NCI-H2227 treated with DMSO at 0.1 percent for 48 hours (cell line): ENCODE data around the gene NUTM2A.
"Not testable (repeated sequence)": the region's sequence is repeated elsewhere in the genome, so short reads cannot be mapped to it uniquely, and the experiment has no call there.

Experiments
- DNase-seq: peaks from one replicate; lab custom pipeline; 2025; lab: John Stamatoyannopoulos, UW

The NUTM2A gene, protein sequence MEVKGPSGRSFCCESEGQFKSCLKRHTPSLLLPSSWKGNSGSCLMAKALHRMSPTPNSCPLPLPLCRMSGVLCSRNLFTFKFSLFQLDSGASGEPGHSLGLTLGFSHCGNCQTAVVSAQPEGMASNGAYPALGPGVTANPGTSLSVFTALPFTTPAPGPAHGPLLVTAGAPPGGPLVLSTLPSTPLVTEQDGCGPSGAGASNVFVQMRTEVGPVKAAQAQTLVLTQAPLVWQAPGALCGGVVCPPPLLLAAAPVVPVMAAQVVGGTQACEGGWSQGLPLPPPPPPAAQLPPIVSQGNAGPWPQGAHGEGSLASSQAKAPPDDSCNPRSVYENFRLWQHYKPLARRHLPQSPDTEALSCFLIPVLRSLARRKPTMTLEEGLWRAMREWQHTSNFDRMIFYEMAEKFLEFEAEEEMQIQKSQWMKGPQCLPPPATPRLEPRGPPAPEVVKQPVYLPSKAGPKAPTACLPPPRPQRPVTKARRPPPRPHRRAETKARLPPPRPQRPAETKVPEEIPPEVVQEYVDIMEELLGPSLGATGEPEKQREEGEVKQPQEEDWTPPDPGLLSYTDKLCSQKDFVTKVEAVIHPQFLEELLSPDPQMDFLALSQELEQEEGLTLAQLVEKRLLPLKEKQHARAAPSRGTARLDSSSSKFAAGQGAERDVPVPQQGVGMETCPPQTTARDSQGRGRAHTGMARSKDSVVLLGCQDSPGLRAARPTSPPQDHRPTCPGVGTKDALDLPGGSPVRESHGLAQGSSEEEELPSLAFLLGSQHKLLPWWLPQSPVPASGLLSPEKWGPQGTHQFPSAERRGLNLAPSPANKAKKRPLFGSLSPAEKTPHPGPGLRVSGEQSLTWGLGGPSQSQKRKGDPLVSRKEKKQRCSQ

DNA sequence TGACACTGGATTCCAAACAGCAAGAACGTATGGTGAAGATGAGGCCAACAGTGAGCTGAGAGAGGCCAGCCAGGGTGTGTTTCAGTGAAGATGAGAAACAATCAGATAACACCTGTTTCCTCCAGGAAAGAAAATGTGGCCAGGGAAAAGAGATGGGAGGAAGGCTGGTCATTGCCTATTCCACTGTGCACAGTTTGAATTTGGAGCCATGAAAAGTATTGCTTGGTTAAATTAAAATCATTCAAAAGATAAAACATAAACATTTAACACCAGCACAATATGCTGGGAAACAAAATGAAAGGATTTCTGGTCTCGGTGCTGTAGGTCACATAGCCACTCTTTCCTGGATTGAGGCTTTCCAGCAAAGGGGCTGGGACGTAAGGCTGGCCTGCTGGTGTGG lies at the start of gene NUTM2A:
NUTM2A (plus strand) TSS at position 301 of the 400 bp plus-strand sequence. CDS start 383 bp downstream, outside the sequence.
- DNase-seq, result not testable (repeated sequence)

DNA sequence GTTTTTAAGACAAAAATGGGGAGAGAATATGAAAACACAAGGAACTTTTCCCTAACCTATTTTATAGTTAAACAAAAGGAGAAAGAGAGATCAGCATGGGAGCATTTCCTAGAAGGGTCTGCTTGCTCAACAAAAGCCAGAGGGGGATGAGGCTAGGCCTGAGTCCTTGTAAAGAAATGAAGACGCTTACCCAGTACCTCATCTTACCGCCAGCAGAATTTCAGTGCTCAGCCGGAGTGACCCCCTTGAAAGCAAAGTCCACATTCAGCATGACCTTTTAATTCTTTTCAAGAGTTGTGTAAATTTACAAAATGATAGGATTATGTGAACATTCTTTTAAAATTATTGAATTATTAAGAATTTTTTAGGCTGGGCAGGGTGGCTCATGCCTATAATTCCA lies 47.7 kb upstream of the NUTM2A start:
- not testable (repeated sequence) for DNase-seq

DNA sequence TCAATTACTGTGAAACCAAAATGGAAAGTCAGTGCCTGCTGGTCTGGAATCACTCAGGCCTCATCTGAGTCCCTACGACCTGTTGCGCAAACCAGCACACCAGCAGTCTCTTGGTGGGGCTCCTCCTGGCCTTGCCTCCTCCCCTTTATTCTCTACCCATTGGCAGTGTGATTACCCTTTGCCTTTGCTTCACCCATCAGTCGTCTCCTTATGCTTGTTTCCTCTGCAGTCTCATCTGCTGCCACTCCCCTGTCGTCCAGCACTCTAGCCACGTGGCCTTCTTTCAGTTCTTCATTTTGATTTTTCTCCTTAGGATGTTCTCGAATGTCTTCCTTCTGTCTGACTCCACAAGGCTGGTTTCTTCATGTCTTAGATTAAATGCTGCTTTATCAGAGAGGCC lies 40.8 kb upstream of the NUTM2A start:
- not testable (repeated sequence) for DNase-seq

DNA sequence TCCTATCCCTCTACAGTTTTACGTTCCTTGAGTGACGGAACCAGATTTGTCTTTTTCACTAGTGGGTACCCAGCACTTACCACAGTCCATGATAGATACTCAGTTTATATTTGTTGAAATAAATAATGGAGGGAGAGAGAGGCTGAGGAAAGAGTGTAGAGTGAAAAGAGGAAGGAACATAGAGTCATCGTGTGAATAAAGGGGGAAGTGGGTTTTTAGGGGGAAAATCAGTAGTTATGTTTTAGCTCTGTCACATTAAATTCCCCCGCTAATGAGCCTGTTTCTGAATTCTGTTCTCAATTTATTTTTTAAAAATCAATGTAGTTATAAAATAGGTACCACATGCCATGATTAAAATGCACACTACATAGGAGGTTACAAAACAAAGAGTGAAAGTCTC lies 39.2 kb upstream of the NUTM2A start:
- DNase-seq, result not testable (repeated sequence)

DNA sequence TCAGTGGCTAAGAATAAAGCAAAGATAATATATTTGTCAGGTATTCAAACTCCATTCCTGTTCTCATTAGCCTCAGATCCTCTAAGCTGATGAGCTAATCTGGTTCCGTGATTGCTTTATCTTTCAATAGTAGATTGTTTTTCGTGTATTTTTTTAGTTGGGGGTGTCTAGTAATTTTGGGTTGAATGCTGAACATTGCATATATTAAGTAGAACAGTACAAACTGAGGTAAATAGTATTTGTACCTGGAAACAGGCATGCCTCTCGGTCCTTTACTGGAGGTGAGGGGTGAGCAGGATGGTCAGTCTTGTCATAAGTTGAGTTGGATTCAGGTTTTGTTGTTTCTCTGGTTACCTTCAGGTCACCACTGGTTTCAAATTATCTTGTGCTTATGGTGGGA lies 37.7 kb upstream of the NUTM2A start:
- not testable (repeated sequence) for DNase-seq

DNA sequence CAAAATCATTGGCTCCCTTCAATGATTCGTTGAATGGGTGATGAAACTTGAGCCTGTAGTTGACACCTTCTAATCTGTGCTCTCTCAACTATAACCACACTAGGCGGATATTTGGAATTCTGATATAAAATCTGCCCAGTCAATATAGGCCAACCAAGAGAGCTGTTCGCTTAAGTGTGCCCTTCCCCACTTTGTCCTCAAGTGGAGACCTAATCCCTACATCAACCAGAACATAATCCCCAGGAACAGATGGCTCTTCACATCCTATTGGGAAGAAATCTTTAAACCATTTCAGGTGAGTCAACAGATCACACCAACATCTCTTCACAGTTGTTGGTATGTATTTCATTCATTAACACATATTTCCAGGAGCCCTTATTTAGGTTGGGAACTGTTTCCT lies 33.4 kb upstream of the NUTM2A start:
- not testable (repeated sequence) for DNase-seq

DNA sequence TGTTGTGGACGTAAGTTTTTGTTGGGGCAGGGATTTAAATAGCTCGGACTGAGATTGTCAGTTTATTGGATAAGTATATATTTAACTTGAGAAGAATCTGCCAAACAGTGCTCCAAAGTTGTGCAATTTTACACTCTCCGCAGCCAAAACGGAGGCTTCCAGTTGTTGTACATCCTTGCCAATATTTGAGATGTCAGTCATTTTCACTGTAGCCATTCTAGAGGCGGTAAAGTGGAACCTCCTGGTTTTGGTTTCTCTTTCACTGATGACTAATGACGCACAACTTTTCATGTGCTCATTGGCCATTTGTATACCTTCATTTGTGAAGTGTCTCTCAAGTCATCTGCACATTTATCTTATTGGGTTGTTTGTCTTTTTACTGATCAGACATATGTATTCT lies 24.3 kb upstream of the NUTM2A start:
- DNase-seq, result not testable (repeated sequence)

DNA sequence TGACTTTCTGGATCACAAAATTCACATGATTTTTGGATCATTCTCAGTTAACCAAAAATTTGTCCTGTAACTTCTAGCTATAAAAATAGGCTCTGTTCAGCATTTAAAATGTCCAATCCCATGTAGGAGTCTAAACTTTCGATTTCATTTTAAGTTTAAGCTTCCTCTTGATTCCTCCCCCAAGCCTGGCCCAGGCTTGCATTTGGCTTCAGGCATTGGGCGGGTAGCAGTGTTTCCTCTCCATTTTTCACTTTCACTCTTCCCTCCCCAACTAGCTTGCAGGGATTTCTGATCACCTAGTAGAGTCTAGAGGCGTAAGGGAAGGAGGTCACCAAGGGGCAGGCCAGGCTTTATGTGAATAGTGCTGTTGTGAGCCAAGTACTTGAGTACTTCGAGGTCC lies 20.4 kb upstream of the NUTM2A start:
- DNase-seq, result not testable (repeated sequence)

DNA sequence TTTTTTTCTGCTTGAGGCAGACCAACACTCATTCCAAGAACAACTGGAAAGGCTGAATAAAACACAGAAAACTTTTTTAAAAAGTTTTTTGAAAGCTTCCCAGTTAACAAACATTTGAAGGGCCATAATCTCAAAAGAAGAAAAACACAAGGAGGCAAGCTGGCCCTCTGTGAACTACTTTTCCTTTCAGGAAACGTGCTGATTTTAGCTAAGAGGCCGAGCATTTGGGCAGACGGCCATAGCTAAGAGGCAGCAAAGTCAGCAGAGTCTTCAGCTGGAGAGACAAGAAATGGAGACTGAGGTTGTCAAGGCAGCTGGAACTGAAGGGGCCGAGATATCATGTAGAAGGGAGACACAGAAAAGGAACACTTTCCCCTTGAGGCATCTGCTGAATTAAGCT lies 18.3 kb upstream of the NUTM2A start:
- not testable (repeated sequence) for DNase-seq

DNA sequence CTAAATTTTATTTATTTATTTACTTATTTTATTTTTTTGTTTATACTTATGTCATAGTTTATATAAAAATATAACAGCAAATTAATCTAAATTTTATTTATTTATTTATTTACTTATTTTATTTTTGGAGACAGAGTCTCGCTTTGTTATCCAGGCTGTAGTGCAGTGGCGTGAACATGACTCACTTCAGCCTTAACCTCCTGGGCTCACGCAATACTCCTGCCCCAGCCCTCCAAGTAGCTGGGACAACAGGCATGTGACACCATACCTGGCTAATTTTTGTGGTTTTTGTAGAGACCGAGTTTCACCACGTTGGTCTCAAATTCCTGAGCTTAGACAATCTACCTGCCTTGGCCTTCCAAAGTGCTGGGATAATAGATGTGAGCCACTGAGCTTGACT lies 14.9 kb upstream of the NUTM2A start:
- DNase-seq, result not testable (repeated sequence)

DNA sequence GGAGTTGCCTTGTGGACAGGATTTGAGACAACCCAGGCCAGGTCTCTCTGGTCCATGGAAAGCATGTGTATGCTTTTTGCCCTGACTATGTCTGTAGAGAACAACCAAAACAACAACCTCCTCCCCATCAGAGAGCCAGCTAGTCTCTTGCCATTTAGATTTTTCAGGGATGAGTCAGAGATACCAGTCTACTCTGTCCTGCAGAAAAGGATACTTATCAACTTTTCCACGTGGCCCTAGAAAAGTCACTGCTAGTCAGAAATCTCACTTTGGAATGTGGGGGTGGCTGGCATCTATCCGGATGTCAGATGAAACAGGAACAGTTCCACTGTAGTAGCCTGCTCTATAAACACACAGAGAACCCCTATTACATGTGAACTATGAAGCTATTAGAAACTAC lies 13.4 kb upstream of the NUTM2A start:
- not testable (repeated sequence) for DNase-seq

DNA sequence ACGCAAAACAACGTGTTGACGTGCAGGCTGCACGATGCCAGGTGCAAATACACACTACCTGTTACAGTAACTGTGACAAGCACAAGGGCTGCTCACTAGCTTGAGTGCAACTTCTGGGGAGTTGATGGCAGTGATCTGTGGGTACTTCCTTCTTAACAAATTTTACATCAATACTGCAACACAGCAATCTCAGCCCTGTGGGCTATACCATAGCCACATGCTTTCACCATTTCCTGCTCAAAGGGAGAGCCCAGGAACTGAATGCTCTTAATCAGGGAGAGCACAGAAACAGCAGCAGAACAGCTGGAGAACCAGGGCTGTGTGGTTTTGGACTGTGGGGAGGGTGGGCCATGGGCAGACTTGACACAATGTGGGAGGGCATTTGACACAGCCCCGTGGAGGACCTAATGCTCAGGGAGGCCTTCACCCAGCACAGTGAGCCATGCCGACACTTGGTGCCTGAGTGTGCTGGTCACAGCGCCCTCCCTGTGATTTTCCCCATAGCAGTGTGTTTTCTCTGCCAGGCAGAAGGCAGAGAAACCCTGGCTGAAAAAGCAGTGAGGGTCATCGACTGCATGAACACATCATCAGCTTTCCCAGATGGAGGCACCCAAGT lies 12.0 kb upstream of the NUTM2A start:
- DNase-seq, result not testable (repeated sequence)

DNA sequence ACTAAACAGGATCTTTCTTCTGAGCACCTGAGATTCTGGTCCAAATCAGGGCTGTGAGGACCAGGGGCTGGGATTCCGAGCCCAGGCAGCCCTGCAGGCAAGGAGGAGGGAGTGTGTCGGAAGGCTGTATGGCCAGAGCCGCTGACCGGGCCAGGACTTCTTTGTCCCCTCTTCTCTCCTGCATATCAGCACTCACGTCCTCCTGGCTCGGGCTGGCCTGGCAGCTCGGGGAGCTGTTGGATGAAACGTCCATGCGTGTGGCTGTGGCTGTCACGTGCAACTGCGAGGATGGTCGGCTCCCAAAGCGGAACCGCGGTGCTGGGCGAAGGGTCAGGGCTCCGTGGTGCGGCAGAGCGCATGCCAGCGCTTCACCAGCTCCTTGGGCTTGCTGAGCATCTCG lies 11.4 kb upstream of the NUTM2A start:
- DNase-seq, result not testable (repeated sequence)

DNA sequence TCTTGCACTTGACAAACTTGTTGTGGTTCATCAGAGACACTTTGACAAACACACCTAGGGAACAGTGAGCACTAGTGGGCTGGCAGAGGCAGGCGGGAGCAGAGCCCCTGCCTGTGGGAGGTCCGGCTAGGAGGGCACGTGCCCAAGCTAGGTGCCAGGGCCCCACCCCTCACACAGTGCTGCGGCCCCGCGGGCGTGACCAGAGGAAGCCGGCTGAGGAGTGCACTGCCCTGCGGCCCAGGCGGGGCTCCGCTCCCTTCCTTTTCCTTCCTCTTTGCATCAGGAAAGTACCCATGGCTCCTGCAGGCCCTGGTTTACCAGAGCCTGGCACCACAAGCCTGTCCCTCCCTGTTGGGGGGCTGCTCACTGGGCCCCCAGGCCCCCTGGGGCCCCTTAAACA lies 9.1 kb upstream of the NUTM2A start:
- not testable (repeated sequence) for DNase-seq

DNA sequence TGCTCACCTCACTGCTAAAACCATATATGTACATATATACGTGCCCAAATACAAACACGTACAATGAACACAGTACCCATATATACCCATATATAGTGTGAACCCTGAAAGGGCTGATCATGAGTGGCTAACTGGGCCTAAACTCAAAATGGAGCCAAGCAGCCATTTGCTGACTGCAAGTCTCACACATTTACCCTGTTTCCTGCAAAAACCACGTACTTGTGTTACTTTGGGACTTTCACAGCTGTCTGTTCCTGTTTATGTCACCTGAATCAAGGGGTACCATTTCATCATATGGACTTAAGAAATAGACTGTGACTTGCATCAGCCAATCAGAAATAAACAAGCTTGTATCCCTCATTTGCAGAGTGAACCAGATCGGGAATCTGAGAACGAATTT lies 5.9 kb upstream of the NUTM2A start:
- not testable (repeated sequence) for DNase-seq

DNA sequence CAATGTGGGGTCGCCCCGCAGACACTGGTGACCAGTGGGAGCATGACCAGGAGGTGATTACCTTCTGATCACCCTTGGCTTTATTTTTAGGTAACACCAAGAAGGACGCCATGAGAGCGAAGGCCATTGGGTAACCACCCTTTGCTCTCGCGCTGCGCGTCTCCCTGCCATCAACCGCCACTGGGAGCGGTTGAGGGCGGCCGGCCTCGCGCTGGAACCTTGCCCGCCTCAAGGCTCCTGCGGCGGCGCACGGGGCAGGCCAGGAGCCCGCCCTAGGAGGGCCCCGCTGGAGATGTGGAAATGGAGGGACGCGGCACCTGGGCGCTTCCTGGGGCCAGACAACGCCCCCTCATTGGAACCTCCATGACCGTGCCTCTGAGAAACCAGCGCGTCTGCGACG lies 2.5 kb upstream of the NUTM2A start:
- DNase-seq, result not testable (repeated sequence)

DNA sequence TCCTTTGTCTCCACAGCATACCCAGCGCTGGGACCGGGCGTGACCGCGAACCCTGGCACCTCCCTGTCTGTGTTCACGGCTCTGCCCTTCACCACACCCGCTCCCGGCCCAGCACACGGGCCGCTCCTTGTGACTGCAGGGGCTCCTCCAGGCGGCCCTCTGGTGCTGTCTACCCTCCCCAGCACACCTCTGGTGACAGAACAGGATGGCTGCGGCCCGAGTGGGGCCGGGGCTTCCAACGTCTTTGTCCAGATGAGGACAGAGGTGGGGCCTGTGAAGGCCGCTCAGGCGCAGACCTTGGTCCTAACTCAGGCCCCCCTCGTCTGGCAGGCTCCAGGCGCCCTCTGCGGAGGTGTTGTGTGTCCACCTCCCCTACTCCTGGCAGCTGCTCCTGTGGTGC lies 3.0 kb downstream of the NUTM2A start:
- not testable (repeated sequence) for DNase-seq

DNA sequence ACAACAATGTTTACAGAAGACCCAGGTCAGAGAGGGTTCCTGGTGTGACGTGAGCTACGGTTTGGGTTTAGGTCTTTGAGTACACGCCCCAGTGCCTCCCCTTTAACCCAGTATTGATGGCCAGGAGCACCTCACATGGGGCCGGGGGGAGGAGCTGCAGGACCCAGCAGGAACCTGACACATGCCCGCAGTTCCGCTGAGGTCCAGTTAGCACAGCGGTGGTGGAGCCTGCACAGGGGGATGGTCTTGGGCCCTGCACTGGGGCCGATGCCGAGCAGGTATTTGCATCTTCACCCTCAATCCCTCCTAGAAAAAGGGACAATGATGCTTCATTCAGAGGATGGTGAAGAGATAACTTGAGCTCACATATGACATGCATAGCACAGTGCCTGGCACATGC lies 4.0 kb downstream of the NUTM2A start:
- DNase-seq, result not testable (repeated sequence)

DNA sequence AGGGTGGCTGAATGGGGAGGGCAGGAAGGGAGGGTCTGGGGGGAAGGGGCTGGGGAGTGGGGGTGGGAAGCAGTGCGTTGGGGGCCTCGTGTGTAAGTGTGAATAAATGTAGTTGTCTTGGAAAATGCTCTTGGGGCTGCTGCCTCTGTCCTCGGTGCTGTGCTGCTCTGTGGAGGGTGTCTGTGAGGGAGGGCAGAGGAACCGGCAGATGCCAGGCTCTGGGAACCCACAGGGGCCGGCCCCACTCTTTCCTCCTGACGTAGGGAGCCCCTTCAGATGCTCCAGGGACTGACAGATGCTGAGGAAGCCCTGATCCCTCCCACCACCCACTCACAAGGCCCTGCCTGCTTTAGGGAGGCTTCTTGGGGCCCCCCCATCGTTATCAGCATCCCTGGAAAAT lies 9.6 kb downstream of the NUTM2A start:
- DNase-seq, result not testable (repeated sequence)

DNA sequence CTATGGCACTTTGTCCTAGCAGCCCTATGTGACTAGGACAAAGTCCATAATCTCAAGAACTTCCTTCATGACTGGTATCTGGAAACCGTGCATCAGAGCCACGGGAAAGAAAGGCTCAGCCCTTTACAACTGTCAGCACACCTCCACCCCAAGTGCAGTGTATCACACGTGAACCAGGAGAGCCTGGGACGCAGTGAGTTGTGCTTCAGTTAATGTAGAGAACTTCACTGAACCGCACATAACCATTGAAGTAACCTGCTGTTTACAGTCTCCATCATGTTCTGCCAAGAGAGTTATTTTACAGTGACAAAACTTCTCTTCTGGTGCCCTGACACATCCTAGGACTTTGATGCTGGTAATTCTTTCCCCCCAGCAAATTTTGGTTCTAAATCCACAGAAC lies 12.0 kb downstream of the NUTM2A start:
- DNase-seq, result not testable (repeated sequence)

DNA sequence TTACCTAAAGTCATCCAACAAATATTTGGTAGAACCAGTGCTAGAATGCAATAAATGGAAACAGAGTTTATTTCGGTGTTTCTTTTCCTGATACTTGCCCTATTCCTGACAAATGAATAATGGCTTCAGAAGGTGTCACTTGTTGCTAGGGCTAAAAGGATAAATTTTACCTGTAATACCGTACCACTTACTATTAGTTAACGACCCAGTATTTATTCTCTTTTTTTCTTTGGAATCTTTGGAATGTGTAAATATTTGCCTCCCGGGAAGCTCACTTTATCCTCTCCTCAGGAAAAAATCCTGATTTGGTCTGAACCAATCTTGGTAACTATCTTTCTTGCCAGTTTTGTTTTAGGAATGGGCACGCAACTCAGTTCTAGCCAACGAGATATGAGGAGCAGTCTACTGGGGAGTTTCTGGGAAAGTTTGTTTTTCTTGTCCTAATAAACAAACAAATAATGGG lies 14.1 kb downstream of the NUTM2A start:
- DNase-seq, result not testable (repeated sequence)

DNA sequence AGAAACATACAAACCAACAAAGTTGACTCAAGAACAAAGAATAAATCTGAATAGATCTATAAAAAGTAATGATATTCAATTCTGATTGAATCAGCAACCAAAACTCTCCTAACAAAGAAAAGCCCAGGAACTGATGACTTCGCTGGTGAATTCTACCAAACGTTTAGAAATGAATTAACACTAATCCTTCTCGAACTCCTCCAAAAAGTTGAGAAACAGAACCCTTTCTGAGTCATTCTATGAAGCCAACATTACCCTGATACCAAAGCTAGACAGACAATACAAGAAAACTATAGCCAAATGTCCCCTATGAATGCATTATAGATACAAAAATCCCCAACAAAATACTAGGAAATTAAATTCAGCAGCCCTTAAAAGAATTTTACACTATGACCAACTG lies 16.9 kb downstream of the NUTM2A start:
- DNase-seq, result not testable (repeated sequence)
